Thyroid gland (tissue), 4 donors: ENCODE results near the gene ARHGEF25.
"Not testable (repeated sequence)": the region's sequence is repeated elsewhere in the genome, so short reads cannot be mapped to it uniquely, and the experiment has no call there.

Experiments used
- POLR2A ChIP-seq, 2 donors: fragments of 450-650 bp; IDR thresholded peaks; one replicate each; pipeline ENCODE4 v1.6.1; 2017; ENCODE audit warnings: antibody characterized with exemption in 2 of 2, mild to moderate bottlenecking in 2 of 2, moderate library complexity in 1 of 2
- TF ChIP-seq, protein P1 (sequence below), 6 experiments: fragments of 200-600 bp in 3 of 6; fragments of 450-650 bp in 3 of 6; sonication (generic) in 3 of 6; IDR thresholded peaks; one replicate each; pipeline ENCODE4 v1.5.1; 2016 to 2019; ENCODE audit warnings: antibody characterized with exemption in 6 of 6, mild to moderate bottlenecking in 2 of 6, inconsistent platforms in 1 of 6, moderate library complexity in 1 of 6

DNA sequence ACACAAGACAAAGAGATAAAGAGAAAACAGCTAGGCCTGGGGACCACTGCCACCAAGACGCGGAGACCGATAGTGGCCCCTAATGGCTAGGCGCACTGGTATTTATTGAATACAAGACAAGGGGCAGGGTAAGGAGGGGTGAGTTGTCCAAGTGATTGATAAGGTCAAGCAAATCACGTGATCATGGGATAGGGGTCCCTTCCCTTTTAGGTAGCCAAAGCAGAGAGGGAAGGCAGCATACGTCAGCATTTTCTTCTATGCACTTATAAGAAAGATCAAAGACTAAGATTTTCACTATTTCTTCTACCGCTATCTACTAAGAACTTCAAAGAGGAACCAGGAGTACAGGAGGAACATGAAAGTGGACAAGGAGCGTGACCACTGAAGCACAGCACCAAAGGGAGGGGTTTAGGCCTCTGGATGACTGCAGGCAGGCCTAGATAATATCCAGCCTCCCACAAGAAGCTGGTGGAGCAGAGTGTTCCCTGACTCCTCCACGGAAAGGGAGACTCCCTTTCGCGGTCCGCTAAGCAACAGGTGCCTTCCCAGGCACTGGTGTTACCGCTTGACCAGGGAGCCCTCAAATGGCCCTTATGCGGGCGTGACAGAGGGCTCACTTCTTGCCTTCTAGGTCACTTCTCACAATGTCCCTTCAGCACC lies 22.2 kb upstream of the ARHGEF25 start:
- TF ChIP-seq POLR2A (IDR thresholded peaks at IDR 0.05) = not testable (repeated sequence)
- TF ChIP-seq, protein P1, sequence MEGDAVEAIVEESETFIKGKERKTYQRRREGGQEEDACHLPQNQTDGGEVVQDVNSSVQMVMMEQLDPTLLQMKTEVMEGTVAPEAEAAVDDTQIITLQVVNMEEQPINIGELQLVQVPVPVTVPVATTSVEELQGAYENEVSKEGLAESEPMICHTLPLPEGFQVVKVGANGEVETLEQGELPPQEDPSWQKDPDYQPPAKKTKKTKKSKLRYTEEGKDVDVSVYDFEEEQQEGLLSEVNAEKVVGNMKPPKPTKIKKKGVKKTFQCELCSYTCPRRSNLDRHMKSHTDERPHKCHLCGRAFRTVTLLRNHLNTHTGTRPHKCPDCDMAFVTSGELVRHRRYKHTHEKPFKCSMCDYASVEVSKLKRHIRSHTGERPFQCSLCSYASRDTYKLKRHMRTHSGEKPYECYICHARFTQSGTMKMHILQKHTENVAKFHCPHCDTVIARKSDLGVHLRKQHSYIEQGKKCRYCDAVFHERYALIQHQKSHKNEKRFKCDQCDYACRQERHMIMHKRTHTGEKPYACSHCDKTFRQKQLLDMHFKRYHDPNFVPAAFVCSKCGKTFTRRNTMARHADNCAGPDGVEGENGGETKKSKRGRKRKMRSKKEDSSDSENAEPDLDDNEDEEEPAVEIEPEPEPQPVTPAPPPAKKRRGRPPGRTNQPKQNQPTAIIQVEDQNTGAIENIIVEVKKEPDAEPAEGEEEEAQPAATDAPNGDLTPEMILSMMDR (IDR thresholded peaks at IDR 0.05) = not testable (repeated sequence)
